ENCODE measurements around the gene SCEL.
"Not testable (repeated sequence)": the region's sequence is repeated elsewhere in the genome, so short reads cannot be mapped to it uniquely, and the experiment has no call there.

The SCEL gene, protein sequence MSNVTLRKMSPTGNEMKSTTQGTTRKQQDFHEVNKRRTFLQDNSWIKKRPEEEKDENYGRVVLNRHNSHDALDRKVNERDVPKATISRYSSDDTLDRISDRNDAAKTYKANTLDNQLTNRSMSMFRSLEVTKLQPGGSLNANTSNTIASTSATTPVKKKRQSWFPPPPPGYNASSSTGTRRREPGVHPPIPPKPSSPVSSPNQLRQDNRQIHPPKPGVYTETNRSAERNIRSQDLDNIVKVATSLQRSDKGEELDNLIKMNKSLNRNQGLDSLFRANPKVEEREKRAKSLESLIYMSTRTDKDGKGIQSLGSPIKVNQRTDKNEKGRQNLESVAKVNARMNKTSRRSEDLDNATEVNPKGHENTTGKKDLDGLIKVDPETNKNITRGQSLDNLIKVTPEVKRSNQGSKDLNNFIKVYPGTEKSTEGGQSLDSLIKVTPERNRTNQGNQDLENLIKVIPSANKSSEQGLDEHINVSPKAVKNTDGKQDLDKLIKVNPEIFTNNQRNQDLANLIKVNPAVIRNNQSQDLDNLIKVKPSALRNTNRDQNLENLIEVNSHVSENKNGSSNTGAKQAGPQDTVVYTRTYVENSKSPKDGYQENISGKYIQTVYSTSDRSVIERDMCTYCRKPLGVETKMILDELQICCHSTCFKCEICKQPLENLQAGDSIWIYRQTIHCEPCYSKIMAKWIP

DNA sequence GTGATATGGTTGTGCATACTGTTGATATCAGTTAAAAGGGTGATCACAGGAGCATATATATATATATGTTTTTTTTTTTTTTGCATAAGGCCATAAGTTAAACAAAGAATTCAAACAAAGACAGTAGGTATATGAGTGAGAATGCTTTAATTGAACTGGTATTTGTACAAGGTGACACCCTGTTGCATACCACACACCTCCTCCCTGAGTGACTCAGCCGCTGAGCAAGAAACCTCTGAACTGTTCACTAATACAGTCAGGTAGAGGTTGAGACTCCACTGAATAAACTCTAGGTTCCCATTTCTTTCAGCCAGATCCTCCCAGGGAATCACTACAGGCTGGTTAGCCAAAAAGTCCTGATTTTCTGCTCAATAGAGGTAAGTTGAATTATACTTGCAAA is at the start of gene SCEL:
Gene SCEL (plus strand): TSS at position 259 of the 400 bp plus-strand sequence. CDS start 20,170 bp downstream, outside the sequence.
- DNase-seq, result no peak

DNA sequence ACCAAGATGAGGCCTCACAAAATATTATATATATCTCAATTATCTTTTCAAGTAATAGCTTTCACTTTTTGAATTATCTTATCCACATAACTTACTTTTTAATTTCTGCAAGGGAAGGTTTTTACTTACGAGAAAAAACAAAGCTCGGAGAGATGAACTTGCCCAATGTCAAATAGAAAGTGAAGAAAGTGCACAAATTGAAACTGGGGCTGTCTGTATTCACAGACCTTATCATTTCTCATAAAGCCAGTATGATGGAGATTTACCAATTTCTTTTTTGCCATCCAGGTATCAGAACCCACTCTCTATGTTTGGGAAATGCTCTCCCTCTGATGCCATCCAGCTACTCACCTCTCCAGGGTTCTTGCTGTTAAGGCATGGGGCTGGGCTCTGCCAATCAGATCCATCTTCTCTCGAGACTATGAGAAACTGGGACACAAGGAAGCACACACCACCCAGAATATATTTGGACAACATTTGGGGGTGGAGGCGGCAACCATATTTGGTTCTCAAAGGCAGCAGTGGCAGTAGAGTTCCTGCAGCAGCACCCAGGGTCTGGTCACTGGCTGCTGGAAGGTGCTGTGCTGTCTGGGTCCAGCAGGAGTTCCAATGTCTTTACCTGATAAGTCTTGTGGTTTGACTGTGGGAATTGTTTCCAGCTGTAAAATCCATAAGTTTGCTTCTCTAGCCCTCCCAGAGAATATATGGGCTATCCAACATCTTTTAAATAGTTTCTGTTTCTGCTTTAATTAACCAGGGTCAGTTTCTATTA is 45.8 kb upstream of the SCEL start:
- no peak for DNase-seq

DNA sequence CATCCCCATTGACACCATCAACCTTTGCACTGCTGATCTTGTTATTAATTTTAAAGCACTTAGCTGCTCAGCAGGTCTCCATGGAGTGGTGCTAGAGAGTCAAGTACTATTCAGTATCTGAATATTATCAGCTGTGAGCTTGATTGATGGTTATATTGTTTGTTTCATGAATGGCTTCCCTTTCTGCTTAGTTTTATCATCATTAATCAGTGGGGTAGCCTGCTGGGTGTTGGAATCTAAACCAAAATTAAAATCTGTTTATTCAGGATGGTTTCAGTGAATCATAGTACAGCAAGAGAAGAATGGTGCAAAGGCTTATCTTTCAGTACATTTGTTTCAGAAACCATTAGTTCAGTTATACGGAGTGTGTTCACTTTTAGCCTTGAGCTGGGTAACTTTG is 42.5 kb upstream of the SCEL start:
- DNase-seq, result no peak

DNA sequence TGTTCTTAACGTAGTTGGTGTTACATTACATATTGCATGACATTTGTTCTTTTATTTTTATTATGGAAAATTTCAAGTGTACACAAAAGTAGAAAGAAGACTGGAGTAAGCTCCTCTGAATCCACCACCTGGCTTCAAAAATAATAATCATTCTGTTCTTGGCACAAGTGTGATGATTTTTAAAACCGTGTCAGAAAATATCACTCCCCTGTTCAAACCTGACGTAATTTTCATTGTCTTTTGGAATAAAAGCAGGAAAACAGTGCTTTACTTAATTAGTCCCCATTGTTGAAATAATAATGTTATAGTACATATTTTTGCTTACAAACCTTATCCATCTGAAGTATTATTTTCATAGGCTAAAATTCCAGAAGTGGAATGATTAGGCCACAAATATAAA is 41.3 kb upstream of the SCEL start:
- DNase-seq, result no peak

DNA sequence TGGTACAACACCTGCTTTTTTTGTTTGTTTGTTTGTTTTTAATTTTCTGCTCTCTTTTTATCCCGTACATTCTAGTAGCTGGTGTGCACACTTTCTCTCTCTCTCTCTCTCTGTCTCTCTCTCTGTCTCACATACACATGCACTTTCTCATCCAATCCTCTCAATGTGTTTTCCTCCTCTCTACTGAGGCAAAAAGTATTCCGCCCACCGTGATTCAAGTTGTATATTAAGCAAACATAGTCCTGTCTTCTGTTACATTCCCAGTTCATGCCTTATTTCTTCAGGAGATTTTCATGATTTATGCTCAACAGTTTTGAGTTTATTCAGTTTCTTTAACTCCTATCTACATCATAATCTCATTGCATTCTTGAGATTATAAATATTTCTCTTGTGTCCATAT is 38.2 kb upstream of the SCEL start:
- DNase-seq, result no peak

DNA sequence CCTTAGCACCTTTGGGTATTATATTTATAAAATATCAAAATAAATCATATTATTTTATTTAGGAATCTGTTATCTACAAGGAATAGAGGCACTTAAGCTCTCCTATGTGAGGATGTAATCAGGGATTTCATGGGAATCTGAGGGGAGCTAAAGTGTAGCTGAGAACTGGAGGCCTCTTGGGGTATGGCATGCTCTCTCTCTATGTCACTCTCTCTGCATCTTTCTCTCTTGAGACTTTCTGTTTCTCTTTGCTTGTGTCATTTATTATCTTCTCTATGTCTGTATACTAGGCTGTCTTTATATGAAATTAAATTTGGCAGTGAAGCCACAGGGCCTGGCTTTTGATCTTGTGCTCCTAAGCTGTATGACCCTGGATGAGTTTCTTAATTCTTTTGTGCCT is 37.7 kb upstream of the SCEL start:
- DNase-seq, result no peak

DNA sequence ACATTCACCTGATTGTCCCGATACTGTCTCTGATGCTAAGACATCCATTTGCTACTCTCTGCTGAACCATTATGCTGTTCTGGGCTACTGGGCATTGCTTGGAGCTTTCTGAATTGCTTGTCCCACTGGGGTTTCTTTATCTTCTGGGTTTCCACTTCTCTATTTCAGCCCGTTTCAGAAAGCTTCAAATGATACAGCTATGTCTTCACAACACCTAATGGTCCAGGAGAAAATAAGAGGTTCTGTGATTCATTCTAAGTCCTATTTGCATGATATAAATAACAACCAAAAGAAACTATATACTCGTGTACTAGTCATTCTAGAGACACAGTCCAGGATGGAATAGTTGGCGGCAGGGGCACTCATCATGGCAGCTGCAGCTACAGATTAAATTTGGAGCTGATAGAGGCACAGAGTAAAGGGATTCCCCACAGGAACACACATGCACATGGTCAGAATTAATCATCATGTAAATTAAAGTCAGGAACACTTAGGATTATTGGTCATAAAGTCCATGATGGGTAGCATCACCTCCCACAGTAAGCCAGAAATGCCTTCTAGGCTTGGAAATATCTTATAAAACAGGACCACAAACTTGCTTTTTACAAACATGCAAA is 33.3 kb upstream of the SCEL start:
- no peak for DNase-seq

DNA sequence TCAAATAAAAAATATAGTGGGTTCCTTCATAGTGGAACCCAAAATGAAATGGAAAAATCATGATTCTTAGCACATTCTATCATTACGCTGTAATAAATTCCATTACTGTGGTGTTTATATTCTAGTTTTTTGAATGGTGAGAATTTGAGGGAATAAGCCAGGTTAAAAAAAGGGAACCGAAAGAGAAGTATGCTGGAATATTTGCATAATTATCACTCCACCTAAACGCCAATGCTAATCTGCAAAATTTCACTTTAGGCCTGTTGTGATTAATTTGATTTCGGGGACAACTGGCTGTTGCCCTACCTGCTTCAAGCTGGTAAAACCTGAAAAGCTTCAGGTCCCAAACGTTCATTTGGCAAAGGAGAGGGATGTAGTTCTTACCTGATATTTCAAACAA is 32.1 kb upstream of the SCEL start:
- DNase-seq, result no peak

DNA sequence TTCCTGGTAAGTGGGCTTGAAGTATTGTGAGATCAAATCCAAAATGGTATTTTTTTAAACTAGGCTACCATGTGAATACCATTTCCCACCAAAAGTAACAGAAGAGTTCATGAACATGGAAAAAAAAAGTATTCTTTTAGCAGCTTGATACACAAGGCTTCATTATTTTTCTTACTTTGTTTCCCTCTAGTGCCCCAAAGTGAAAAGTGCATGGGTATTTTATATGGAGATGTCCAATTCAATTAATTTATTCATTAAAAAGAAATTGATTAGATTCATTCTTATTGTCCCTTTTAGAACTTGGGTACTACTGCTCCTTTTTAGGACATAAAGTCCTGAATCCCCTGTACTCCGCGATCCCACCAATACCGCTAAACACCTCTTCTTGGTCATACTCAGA is 28.6 kb upstream of the SCEL start:
- no peak for DNase-seq

DNA sequence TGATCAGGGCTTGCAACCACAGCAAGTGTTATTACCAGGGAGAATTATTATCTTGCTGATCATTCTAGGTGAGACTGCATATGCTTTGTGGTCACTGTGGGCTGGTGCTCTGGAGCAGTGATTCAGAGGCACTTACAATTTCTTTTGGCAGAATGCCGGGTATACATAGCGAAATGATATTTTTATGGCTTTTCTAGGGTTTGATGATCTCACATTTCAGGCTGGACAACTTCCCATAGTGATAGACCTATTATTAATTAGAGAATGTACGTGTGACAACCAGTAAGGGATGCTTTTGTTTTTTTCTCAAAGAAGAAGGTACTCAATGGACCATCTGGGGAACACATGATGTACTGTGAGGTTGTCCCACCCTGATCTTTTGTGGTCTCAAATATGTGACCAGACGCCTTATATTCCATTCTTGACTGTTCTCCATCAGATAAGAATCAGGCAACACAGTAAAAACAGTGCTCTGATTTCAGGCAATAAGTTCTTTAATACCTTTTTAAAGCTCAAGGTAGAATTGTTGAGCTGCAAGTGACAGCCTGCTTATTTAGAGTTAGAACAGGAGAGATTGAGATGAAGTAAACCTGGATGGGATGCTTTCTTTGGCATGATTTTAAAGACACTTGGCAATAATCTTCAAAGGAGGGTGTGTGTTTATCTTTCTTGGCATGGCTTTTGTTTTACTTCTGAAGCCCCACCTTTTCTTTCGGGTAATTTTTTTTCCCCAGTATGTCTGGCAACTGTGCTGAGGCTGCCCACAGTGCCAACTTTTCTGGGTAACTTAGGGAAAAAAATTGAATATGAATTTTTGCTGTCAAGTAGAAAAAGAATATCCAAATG is 27.4 kb upstream of the SCEL start:
- no peak for DNase-seq

DNA sequence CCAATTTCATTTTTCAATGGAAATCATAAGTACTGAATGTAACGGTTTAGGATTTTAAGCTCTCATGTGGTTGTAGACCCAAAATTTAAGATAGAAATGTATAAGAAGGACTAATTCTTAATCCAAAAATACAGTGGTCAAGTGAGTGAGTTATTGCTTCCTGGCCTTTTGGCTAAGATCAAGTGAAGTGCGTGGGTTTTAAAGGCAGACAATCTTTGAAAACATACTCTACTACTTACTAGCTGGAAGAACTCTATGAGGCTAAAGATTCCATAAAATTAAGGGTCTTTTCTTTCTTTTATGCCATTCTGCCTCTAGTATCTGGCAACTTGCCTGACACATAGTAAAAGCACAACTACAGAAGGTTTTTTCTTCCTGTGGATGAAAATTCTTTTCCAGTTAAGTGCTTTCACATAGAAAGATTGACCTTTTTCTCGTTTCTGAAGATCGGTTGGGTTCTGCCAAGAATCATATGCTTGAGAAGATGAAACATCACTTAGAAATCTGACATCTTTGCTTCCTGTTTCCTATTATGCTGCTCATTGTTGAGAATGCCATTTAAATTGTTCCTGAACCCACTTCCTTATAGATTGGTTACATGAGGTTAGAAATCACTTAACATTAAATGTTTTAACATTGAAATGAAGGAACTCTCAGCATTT is 26.4 kb upstream of the SCEL start:
- no peak for DNase-seq

DNA sequence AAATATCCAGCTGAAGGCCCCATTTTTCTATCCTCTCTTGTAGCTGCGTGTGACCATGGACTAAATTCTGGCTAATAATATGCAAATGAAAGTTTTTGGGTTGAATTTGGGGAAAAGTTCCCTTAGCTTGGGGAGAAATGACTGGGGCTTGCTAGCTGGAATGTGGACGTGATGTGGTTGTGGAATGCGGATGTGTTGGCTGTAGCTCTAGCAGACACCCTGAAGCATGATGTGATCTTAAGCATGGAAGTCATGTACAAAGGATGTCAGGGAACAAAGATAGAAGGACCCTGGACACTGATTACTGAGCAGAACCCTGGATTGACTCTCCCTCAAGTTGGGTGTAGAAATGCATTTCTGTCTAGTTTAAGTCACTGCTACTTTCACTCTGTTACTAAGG is 25.4 kb upstream of the SCEL start:
- no peak for DNase-seq

DNA sequence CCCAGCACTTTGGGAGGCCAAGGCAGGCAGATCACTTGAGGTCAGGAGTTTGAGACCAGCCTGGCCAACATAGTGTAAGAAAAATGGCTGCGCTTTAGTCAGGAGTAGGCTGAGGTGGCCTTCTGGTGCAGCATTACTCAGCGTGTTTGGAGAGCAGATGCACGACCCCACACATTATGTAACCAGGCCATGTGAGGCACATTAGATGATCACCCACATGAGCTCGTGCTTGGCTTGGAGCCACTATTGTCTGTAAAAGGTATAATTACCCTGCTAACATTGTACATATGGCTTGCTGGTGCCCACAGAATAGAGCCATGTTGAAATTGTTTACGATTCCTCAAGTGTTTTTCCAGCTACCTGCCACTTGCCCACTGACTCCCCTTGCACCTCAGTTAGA is 24.0 kb upstream of the SCEL start:
- no peak for DNase-seq

DNA sequence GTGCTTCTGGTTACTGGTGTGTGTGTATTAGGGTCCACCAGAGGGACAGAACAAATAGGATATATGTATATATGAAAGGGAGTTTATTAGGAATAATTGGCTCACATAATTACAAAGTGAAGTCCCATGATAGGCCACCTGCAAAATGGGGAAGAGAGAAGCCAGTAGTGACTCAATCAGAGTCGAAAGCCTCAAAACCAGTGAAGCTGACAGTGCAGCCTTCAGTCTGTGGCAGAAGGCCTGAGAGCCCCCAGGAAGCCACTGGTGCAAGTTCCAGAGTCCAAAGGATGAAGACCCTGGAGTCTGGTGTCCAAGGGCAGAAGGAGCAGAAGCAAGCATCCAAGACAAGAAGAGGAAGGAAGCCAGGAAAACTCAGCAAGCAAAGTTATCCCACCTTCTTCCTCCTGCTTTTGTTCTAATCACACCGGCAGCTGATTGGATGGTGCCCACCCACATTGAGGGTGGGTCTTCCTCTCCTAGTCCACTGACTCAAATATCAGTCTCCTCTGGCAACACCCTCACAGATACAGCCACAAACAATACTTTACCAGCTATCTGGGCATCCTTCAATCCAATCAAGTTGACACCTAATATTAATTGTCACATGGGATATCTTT is 21.7 kb upstream of the SCEL start:
- no peak for DNase-seq

DNA sequence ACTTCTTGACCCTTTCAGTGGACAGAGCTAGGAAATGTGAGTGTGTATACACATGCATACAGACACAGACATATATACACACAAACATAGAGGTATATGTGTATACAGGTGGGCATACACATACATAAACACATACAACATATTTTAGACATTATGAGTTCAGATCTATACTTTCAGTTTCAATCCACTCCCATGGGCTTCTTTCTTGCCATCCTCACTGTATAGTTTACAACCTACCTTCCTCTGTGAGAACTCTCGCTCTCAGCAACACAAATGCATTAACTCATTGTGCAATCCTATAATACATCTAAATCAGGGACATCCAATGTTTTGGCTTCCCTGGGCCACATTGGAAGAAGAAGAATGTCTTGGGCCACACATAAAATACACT is 21.2 kb upstream of the SCEL start:
- no peak for DNase-seq

DNA sequence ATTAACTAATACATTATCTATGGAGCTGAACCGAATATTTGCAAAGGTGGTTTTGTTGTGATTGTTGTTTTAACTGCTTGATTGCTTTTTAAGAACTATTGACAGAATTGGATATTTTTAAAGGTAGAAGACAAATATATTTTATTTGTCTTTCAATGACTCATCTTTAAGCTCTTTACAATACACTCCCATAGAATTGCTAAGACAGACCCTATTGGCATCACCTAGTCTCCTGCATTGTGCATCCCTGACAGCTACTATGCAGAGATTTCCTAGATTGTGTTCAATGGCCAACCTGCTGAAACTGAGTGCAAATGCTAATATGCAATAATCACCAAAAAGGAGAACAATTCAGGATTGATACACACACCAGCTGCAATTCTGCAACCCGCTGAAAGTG is 19.7 kb upstream of the SCEL start:
- DNase-seq, result no peak

DNA sequence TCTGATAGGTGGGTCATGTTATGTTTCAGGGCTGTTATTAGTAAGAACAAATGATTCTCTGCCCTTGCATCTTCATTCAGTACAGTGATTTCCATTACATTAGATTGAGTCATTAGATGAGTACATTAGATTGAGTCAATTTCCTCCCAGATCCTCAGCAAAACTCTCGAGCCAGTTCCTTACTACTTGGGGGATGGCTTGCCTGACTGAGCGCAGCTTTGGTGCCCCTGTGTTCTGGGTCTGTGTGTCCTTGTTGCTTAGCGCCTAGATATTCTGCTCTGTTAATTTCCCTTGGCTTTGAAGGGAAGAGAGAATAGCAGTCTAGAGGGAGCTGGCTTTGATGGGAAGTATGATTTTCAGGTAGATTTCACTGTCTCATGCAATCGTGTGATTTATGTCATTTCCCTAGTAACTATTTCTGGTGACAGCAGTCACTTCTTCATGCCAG is 19.1 kb upstream of the SCEL start:
- no peak for DNase-seq

DNA sequence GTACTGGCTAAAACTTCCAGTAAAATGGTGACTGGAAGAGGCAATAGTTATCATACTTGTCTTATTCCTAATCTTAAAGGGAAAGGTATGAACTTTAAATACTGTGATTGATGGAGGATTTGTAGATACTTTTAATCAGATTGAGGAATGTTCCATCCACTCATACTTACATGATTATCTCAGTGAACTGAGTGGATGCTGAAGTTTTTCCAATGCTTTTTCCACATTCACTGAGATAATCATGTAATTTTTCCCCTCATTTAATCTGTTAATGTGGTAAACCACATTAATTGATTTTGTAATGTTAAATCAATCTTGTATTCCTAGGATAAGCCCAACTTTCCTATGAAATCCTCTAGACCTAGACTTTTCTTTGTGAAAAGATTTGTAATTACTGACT is 17.2 kb upstream of the SCEL start:
- DNase-seq, result no peak

DNA sequence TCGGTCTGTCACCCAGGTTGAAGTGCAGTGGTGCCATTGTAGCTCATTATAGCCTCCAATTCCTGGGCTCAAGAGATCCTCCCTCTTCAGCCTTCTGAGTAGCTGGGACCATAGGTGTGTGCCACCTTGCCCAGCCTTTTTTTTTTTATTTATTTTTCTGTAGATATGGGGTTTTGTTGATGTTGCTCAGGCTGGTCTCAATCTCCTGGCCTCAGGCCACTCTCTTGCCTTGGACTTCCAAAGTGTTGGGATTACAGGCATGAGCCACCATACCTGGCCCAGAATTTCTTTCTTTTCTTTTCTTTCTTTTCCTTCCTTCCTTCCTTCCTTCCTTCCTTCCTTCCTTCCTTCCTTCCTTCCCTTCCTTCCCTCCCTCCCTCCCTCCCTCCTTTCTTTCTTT is 16.1 kb upstream of the SCEL start:
- DNase-seq, result not testable (repeated sequence)

DNA sequence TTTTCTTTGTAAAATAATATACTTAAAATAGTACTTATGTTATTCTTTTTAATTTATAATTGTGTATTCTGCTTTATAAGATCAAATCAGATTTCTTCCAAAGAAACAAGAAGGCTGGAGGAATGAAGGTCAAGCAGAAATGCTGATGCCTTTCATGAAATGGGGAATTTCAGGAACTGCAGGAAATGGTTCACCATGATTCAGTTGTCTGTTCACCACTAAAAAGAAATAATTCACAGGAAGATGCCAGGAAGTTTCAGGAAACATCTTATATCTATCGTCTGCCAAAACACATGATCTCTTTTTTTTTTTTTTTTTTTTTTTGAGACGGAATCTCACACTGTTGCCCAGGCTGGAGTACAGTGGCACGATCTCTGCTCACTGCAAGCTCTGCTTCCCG is 15.7 kb upstream of the SCEL start:
- DNase-seq, result no peak

DNA sequence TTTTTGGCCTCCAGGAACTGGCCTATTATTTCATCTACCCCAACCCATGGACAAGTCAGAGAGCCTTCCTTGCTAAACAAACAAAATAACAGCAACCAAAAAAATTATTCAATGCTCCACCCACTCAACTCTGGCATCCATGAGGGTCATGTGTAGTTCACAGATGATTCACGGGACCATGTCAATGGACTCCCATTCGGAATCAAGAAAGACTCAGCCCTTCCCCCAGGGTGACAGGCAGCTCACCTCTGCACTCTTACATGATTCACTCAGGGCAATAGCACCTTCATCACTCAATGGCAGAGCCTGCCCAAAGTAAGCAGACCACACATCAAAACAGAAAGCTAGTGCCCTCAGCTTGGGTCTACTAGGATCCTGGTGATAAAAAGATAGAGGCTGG is 14.3 kb upstream of the SCEL start:
- DNase-seq, result no peak

All from activated T-cell treated with anti-CD3 and anti-CD28 coated beads, Interleukin-2, amount 50 U/mL, for 1 hour (primary cell).